GM21825 (cell line): ENCODE measurements around the gene ARHGAP33.
"Not testable (repeated sequence)": the region's sequence is repeated elsewhere in the genome, so short reads cannot be mapped to it uniquely, and the experiment has no call there.

Experiments used
- ATAC-seq: cut with Tn5 transposase; IDR thresholded peaks from one replicate; pipeline ENCODE4 v1.9.1; 2021; ENCODE audit warnings: mild to moderate bottlenecking, moderate library complexity; ENCODE audit not compliant: unreplicated experiment

Gene ARHGAP33

DNA sequence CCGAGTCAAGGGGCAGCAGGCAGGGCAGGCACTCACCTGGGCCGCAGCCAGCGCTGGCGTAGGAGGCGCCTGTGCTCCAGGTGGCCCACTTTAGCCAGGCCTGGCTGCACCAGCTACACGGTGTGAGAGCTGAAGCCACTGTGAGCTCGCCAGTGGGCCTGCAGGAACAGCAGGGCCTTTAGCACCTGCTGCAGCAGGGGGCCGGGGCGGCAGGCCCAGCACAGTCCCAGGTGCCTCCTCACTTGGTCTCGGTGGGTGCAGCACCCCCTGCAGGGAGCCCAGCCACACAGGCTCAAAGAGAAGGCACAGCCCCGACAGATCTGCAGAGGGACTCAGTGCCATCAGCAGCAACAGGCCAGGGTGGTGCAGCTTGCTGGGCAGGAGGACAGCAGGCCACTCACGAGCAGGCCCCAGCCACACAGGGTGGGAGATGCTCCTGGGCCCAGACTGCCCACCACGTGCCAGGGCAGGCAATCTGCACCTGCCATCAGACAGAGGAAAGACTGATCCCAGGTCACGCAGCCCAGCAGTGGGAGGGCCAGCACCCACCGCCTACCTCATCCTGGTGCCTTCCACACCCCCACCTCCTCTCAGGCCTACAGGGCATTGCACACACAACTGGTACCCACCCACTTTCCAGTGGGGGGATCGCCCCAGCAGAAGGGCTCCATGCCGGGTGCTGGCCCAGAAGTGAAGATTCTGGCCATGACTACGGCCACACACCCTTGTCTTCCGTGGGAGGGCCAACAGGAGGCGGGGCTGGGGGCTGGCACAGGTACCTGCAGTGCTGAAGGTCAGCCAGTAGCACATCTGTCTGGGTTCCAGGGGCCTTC, 15.8 kb downstream of the ARHGAP33 start:
- no peak for ATAC-seq

DNA sequence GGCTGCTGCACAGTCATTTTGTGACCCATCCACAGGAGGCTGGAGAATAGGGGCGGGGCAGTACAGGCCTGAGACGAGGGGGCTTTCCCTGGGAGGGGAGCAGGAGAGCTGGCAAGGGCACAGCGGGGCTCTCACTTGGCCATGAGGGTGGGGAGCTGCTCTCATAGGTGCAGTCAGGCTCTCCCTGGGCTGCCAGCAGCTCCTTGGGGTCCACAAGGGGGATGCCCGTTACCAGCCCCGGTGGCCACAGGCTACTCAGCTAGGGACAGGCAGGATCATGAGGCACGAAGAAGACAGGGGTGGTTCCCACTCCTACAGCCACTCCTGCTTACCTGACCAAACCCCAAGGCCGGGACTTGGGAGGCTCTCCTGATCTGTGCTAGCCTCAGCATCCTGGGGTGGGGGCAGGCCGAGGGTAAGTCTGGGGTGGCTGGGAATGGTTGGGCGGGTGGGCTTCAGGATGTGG, 16.5 kb downstream of the ARHGAP33 start:
- ATAC-seq, result no peak

DNA sequence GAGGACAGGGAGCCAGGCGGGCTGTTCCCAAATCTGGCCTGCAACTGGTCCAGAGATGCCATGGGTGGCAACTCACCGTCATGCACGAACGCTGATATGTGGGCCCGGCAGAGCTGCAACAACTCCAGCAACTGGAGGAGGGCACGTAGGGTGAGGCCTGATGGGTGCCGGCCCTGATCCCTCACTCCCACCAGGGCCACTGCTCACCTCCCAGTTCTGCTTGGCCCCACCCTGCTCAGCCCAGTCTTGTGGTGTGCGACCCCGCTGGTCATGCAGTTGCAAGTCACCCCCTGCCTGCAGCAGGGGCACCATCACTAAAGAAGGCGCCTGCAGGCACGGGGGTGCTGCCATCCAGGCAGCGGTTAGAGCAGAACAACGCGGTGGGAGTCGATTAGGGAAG, 16.9 kb downstream of the ARHGAP33 start:
- no peak for ATAC-seq

- ATAC-seq, result no peak
Measured at GRCh38 chr19:35792888-35793287, 17.5 kb downstream of the ARHGAP33 start.

DNA sequence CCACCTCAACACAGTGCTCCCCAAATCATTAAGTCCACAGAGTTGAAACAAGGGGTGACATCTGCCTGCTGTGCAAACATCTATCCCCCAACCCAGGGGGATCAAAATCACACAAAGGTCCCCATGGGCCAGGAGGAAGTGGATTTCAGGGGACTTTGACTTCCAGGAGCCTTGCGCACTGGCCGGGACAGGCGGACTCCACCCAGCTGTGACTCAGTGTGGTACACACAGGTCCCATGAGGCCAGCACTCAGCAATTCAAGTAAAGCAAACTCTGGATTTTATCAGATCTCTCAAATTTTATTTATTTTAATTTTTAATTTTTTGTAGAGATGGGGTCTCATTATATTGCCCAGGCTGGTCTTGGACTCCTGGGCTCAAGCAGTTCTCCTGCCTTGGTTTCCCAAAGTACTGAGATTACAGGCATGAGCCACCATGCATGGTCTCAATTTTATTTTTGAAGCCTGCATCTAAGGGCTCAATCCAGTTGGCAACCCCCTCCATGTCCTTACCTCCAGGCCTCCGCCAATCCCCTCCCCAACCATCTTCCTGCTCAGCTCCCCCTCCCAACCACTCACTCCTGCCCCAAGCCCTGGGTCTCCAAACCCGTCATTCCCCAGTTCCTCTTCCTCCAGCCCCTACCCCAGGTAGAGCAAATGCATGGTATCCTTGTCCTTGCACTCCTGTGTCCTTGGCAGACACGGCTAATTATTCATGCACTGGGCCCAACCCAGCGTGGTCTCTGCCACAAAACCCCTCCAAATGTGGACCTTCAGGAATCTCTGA, 18.2 kb downstream of the ARHGAP33 start:
- ATAC-seq, result no peak

GRCh38 chr19:35795564-35795963, 20.2 kb downstream of the ARHGAP33 start:
- ATAC-seq, result not testable (repeated sequence)

DNA sequence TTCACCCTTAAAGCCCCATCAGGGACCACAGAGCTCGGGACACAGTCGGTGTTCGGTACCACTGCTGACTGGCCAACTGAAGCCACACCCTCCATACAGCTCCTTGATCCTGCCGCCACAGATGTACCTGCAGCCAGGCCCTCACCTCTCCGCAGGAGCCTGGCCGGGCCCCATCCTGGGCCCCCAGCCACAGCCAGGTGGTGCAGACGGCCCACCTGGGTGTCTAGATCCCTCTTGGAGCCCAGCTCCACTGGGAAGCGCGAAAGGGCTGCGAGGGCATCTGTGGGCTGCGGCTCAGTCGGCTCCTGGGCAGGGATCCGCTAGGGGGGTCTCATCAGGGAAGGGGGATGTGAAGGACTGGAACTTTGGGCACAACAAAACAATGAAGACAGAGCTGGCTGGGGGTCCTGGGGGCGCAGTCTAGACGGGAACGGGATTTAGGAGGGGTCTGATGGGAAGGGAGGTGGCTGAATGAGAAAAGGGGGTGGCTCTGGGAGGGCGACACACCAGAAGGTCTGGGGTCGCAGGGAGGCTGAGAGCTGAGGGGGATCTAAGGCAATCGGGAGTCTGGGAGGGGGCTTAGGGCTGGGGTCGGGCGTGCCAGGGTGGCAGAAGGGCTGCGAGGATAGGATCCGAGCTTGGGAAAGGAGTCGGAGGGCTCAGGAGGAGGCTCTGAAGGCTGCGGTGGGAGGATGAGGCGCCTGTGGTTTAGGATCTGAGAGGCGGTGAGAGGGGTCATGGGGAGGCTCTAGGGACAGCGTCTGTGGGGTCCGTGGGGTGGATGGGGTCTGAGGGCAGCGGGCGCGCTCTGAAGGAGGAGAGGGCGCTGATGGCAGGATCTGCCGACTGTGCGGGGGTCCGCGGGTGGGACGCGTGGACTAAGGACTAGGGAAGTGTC, 21.5 kb downstream of the ARHGAP33 start:
- no peak for ATAC-seq

DNA sequence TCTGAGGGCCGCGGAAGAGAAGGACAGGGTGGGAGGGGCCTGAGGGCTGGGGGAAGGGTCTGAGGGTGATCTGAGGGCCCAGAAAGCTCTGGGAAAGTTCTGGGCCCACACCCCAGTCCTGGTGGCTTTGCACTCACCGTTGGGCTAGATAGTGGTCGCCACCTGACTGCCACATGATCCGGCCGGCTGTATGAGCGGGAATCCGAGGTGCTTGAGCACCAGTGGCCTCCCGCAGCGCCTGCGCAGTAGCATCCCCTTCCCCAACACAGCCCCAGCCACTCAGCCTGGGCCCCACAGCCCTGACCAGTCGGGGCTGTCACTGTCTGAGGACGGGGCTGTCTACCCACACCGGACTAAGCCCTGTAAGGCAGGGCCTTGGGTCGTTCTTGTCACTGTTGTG, 22.3 kb downstream of the ARHGAP33 start:
- ATAC-seq, result no peak

- no peak for ATAC-seq
Measured at GRCh38 chr19:35801828-35802227, 26.5 kb downstream of the ARHGAP33 start.

DNA sequence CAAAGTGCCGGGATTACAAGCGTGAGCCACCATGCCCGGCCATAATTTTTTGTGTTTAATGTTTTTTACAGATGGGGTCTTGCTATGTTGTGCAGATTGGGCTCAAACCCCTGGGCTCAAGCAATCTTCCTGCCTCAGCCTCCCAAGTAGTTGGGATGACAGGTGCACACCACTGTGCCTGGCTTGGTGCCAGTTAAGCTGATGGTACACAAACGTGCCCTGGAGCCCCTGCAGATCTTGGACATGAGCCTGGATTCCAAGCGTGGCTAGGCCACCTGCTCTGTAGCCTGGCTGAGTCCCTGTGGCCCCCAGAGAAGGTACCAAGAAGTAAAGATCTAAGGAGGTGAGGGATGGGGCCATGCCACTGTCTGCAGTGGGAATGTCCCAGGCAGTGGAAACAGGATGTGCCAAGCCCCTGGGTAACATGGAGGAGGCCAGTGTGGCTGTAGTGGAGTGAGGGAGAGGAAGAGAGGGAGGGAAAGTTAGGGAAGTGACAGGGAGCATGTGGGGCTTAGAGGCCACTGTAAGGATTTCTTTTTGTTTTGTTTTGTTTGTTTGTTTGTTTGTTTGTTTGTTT, 30.2 kb downstream of the ARHGAP33 start:
- no peak for ATAC-seq

GRCh38 chr19:35806597-35806996, 31.2 kb downstream of the ARHGAP33 start:
- no peak for ATAC-seq

GRCh38 chr19:35807633-35808032, 32.3 kb downstream of the ARHGAP33 start:
- ATAC-seq, result no peak

GRCh38 chr19:35811317-35812219, 36.2 kb downstream of the ARHGAP33 start:
- ATAC-seq, result no peak

- no peak for ATAC-seq
Measured at GRCh38 chr19:35812220-35813042, 37.1 kb downstream of the ARHGAP33 start, which contains the start of gene PRODH2. Gene PRODH2 (minus strand): TSS chr19:35812845. CDS start chr19:35812805, 40 bp downstream.

GRCh38 chr19:35813043-35813890, 37.9 kb downstream of the ARHGAP33 start:
- no peak for ATAC-seq

DNA sequence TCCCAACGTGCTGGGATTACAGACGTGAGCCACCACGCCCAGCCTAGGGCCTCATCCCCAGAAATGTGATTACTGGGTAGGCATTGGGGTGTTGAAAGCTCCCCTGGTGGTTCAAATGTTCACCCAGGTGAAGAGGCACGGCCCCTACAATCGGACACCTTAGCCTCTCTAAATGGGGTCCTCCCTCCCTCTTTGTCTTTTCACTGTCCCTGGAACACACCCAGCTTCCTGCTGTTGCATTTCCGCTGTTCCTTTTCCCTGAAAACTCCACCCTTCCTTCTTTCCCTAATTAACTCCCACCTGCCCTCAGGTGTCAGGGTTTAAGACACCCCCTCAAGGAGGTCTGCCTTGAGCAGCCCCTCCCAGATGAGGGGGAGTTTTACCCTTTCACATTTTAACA, 40.9 kb downstream of the ARHGAP33 start:
- ATAC-seq, result no peak

GRCh38 chr19:35816846-35817245, 41.5 kb downstream of the ARHGAP33 start:
- ATAC-seq, result no peak

DNA sequence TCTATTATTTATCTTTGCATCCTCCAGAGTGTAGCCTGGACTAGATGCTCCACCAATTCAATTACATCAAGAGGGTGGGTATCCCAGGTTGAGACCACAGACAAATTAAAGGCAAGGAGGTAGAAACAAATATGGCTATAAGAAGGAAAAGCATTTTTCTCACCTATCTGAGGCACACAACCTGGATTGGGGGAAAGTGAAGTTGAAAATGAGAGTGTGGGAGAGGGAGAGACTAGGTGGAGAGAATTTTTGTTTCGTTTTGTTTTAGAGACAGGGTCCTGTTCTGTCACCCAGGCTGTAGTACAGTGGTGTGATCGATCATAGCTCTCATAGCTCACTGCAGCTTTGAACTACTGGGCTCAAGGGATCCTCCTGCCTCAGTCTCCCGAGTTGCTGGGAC, 43.1 kb downstream of the ARHGAP33 start:
- ATAC-seq, result no peak
